ENCODE measurements around the gene IL12RB2.
"Not testable (repeated sequence)": the region's sequence is repeated elsewhere in the genome, so short reads cannot be mapped to it uniquely, and the experiment has no call there.

Gene IL12RB2

GRCh38 chr1:67439277-67440029 is 131.8 kb downstream of the IL12RB2 start:
- DNase-seq (ENCODE audit: low spot score): no peak
- no peak overlapping the region for H3K4me3 ChIP-seq
- TF ChIP-seq, protein P1, sequence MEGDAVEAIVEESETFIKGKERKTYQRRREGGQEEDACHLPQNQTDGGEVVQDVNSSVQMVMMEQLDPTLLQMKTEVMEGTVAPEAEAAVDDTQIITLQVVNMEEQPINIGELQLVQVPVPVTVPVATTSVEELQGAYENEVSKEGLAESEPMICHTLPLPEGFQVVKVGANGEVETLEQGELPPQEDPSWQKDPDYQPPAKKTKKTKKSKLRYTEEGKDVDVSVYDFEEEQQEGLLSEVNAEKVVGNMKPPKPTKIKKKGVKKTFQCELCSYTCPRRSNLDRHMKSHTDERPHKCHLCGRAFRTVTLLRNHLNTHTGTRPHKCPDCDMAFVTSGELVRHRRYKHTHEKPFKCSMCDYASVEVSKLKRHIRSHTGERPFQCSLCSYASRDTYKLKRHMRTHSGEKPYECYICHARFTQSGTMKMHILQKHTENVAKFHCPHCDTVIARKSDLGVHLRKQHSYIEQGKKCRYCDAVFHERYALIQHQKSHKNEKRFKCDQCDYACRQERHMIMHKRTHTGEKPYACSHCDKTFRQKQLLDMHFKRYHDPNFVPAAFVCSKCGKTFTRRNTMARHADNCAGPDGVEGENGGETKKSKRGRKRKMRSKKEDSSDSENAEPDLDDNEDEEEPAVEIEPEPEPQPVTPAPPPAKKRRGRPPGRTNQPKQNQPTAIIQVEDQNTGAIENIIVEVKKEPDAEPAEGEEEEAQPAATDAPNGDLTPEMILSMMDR (IDR thresholded peaks at IDR 0.05): no peak
- no peak overlapping the region for H3K27ac ChIP-seq

- peak overlapping the region in 1 of 2 donors; percentile 51 for H3K27ac ChIP-seq
- DNase-seq (ENCODE audit: low spot score): no peak
- no peak overlapping the region for H3K4me3 ChIP-seq
- TF ChIP-seq, protein P1 (IDR thresholded peaks at IDR 0.05): no peak
Observed at GRCh38 chr1:67440339-67440738, 132.7 kb downstream of the IL12RB2 start.

DNA sequence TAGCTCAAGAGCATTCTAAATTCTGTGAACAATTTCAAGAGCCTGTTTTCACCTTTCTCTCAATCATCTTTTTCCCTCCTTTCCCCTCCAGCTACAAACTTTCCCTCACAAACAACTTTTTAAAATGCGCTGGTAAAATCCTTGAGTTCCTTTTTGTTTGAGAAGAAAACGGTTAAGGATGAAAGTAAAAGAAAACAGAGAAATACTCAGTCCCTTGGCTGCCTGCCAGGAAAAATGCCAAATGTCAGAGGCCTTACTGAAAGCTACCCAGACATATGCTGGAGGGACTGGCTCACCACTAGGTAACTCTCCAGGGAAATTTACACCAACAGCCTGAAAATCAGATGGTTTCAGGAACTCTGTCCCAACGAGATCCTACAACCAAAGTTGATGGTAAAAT is 133.5 kb downstream of the IL12RB2 start:
- no peak for DNase-seq (ENCODE audit: low spot score)
- Histone ChIP-seq H3K27ac (peak overlapping the region; percentile 24 to 51), H3K4me3 (no peak overlapping the region)
- TF ChIP-seq, protein P1 (IDR thresholded peaks at IDR 0.05): no peak

DNA sequence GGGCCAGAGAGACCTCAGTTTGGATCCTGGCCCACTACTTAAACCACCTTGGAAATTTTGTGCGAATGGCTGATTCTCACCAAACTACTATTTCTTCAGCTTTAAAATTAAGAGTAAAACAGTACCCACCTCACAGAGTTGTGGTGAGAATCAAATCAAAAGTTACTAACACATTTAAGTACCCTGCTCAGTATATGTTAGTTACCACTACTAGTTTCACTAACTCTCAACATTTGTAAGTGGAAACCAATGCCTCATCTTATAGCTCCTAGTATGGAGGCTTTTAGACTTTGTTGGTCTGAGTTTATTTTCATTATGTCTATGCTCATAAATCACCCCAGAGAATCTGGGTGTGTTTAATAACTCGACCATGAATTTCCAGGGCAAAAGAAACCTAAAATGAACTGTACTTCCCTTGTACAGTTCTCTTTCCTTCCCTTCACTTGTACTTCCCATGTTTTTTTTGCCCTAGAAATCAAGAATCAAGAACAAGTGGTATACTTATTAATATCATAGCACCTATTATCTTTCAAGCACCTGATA is 134.1 kb downstream of the IL12RB2 start:
- DNase-seq (ENCODE audit: low spot score): no peak
- Histone ChIP-seq H3K4me3 (no peak overlapping the region), H3K27ac (peak overlapping the region; percentile 24 to 51)
- TF ChIP-seq, protein P1 (IDR thresholded peaks at IDR 0.05): no peak

- not testable (repeated sequence) for DNase-seq (ENCODE audit: low spot score); H3K27ac ChIP-seq; H3K4me3 ChIP-seq
Observed at GRCh38 chr1:67446014-67446413, 138.3 kb downstream of the IL12RB2 start.
